SK-N-SH (cell line): ENCODE data around the gene MDK. TPM values are rescaled to one million over a fixed set of nuclear protein-coding genes. Genes with fewer than 3 reads are reported as not detected.

Experiments used
- CTCF ChIA-PET: fragments of 300-600, 350-600 bp; formaldehyde crosslinking; extraction: SDS; loops from one replicate; lab custom pipeline; 2021; lab: Yijun Ruan, JAX
- POLR2A ChIA-PET: fragments of 350-600 bp; sonication (Branson Sonifier 250); formaldehyde crosslinking; extraction: SDS; loops from one replicate; lab custom pipeline; 2020; ENCODE audit warnings: antibody characterized with exemption, inconsistent platforms; lab: Yijun Ruan, JAX
- DNase-seq: peaks from one replicate; pipeline ENCODE4 v3.0.0; 2012
- H2AFZ ChIP-seq: fragments of 200-600 bp; sonication (generic); 2 replicates; pipeline ENCODE4 v1.8.1; 2016; ENCODE audit warnings: antibody characterized with exemption, mild to moderate bottlenecking, low read depth
- H3F3A ChIP-seq: fragments of 200-600 bp; sonication (generic); replicated peaks from 2 replicates; pipeline ENCODE3; 2016; ENCODE audit warnings: antibody characterized with exemption, mild to moderate bottlenecking; ENCODE audit not compliant: insufficient read depth
- H3K27ac ChIP-seq, 2 experiments: fragments of 200-500 bp in 1 of 2; fragments of 200-600 bp in 1 of 2; sonication (Bioruptor generic) in 1 of 2; sonication (generic), shearing (Covaris generic) in 1 of 2; 2 replicates each; pipeline versions ENCODE4 v1.5.1 to v1.6.1; 2014 to 2016; ENCODE audit warnings: low read depth in 2 of 2, inconsistent platforms in 1 of 2, low read length in 1 of 2, mild to moderate bottlenecking in 1 of 2, mixed read lengths in 1 of 2
- H3K27me3 ChIP-seq: fragments of 200-600 bp; sonication (generic), shearing (Covaris generic); 2 replicates; pipeline ENCODE4 v1.6.1; 2016; ENCODE audit warnings: mixed run types; ENCODE audit not compliant: insufficient read depth
- H3K36me3 ChIP-seq, 2 experiments: fragments of 200-500 bp in 1 of 2; fragments of 200-600 bp in 1 of 2; sonication (Bioruptor generic) in 1 of 2; sonication (generic) in 1 of 2; replicated peaks in 1 of 2; 2 replicates each; pipeline versions ENCODE3 to v1.5.1; 2014 to 2016; ENCODE audit warnings: low read length in 1 of 2, mild to moderate bottlenecking in 1 of 2; ENCODE audit not compliant: insufficient read depth in 2 of 2, control insufficient read depth in 1 of 2
- H3K4me1 ChIP-seq, 2 experiments: fragments of 200-500 bp in 1 of 2; fragments of 200-600 bp in 1 of 2; sonication (Bioruptor generic) in 1 of 2; sonication (generic), shearing (Covaris generic) in 1 of 2; 2 replicates each; pipeline versions ENCODE4 v1.5.1 to v1.6.1; 2014 to 2016; ENCODE audit warnings: low read depth in 1 of 2, low read length in 1 of 2, mixed run types in 1 of 2; ENCODE audit not compliant: insufficient read depth in 2 of 2, control insufficient read depth in 1 of 2
- H3K4me2 ChIP-seq: fragments of 200-600 bp; sonication (generic), shearing (Covaris generic); 2 replicates; pipeline ENCODE4 v1.6.1; 2017; ENCODE audit warnings: mixed run types
- H3K4me3 ChIP-seq, 2 experiments: fragments of 200-500 bp in 1 of 2; fragments of 200-600 bp in 1 of 2; sonication (Bioruptor generic) in 1 of 2; sonication (generic), shearing (Covaris generic) in 1 of 2; 2 replicates each; pipeline versions ENCODE4 v1.5.1 to v1.8.1; 2014 to 2016; ENCODE audit warnings: low read depth in 2 of 2, inconsistent platforms in 1 of 2, low read length in 1 of 2, mild to moderate bottlenecking in 1 of 2, mixed read lengths in 1 of 2, moderate library complexity in 1 of 2
- H3K79me2 ChIP-seq: fragments of 200-600 bp; sonication (generic); 2 replicates; pipeline ENCODE4 v1.8.1; 2017; ENCODE audit warnings: mild to moderate bottlenecking; ENCODE audit not compliant: insufficient read depth
- H3K9ac ChIP-seq: fragments of 200-600 bp; sonication (generic); 2 replicates; pipeline ENCODE4 v1.6.1; 2017; ENCODE audit warnings: mixed run types
- H3K9me2 ChIP-seq: fragments of 200-600 bp; sonication (generic); 2 replicates; pipeline ENCODE4 v1.6.1; 2017; ENCODE audit warnings: mixed run types
- H3K9me3 ChIP-seq: fragments of 200-600 bp; sonication (generic); 2 replicates; pipeline ENCODE4 v1.6.1; 2017; ENCODE audit warnings: mixed run types, mild to moderate bottlenecking, moderate library complexity
- H4K20me1 ChIP-seq: fragments of 200-600 bp; sonication (generic); 2 replicates; pipeline ENCODE4 v1.6.1; 2017; ENCODE audit warnings: mild to moderate bottlenecking, mixed run types; ENCODE audit not compliant: insufficient read depth
- CHD2 ChIP-seq: fragments of 150-350 bp; IDR thresholded peaks from 2 replicates; pipeline ENCODE4 v1.6.1; 2018; ENCODE audit warnings: low read length; ENCODE audit not compliant: partially characterized antibody
- ELF1 ChIP-seq: IDR thresholded peaks from 2 replicates; pipeline ENCODE4 v1.4.0; 2012
- FOXJ3 ChIP-seq: sonication (generic); formaldehyde crosslinking; IDR thresholded peaks from 2 replicates; pipeline ENCODE4 v1.5.1; 2020; ENCODE audit warnings: mild to moderate bottlenecking, missing genetic modification reagents
- FOXM1 ChIP-seq: IDR thresholded peaks from 2 replicates; pipeline ENCODE4 v1.4.0; 2012; ENCODE audit warnings: low read depth, mild to moderate bottlenecking
- GATA2 ChIP-seq: sonication (generic); formaldehyde crosslinking; IDR thresholded peaks from 2 replicates; pipeline ENCODE4 v1.5.0; 2020; ENCODE audit warnings: mild to moderate bottlenecking, missing genetic modification reagents
- IRF3 ChIP-seq: fragments of 150-350 bp; IDR thresholded peaks from 2 replicates; pipeline ENCODE4 v1.6.1; 2016; ENCODE audit warnings: mild to moderate bottlenecking, low read depth, low read length
- MAX ChIP-seq: IDR thresholded peaks from 2 replicates; pipeline ENCODE4 v1.4.0; 2012; ENCODE audit warnings: low read depth
- POLR2AphosphoS5 ChIP-seq: IDR thresholded peaks from 2 replicates; pipeline ENCODE4 v1.6.1; 2012; ENCODE audit warnings: low read depth, low read length
- RAD21 ChIP-seq: IDR thresholded peaks from 2 replicates; pipeline ENCODE4 v1.6.1; 2012; ENCODE audit warnings: mild to moderate bottlenecking, low read length
- RCOR1 ChIP-seq: fragments of 150-350 bp; IDR thresholded peaks from 2 replicates; pipeline ENCODE4 v1.6.1; 2017; ENCODE audit warnings: antibody characterized with exemption, low read length
- REST ChIP-seq: IDR thresholded peaks from 2 replicates; pipeline ENCODE4 v1.6.1; 2012; ENCODE audit warnings: mild to moderate bottlenecking, low read depth, low read length, moderate library complexity
- RXRA ChIP-seq: IDR thresholded peaks from 2 replicates; pipeline ENCODE4 v1.4.0; 2012; ENCODE audit warnings: low read depth, mild to moderate bottlenecking, borderline replicate concordance
- SIN3A ChIP-seq: IDR thresholded peaks from 2 replicates; pipeline ENCODE4 v1.6.1; 2012; ENCODE audit warnings: low read depth, mild to moderate bottlenecking, low read length, moderate library complexity, borderline replicate concordance
- SMC3 ChIP-seq: IDR thresholded peaks from 2 replicates; pipeline ENCODE4 v1.6.1; 2012; ENCODE audit warnings: low read depth, low read length, improper control_type of control experiment
- TAF1 ChIP-seq: IDR thresholded peaks from 2 replicates; pipeline ENCODE4 v1.6.1; 2012; ENCODE audit warnings: low read depth, mild to moderate bottlenecking, low read length, moderate library complexity, borderline replicate concordance
- WGBS: methylation state at CpG from one replicate; pipeline ENCODE4 v1.1.6; 2017; ENCODE audit warnings: low lambda C conversion rate; 5-methylcytosine and 5-hydroxymethylcytosine counted together
- polyA plus RNA-seq, 3 experiments: library from polyadenylated mRNA; depleted of rRNA; stranded (reverse); fragments of >200 nt; gene quantifications; 2 replicates each; pipeline ENCODE4 v1.2.3, GENCODE V29; 2012

Gene MDK
- polyA plus RNA-seq, 1 of the 3 experiments (the other 2 are of a cell fraction): 2,395 TPM

GRCh38 chr11:46333394-46333947, 48.0 kb upstream of the MDK start (continued):
- TF ChIP-seq REST (no peak), RXRA (no peak), FOXM1 (no peak), GATA2 (no peak)
- TF ChIP-seq, all 33 proteins: peak for 0

GRCh38 chr11:46334211-46334610, 47.3 kb upstream of the MDK start:
- Histone ChIP-seq H3K4me3 (no peak overlapping the region), H3K27ac (no peak overlapping the region), H3K9ac (no peak overlapping the region), H3K4me2 (no peak overlapping the region), H2AFZ (no peak overlapping the region), H3K79me2 (no peaks in the 10 kb centered on the region), H3K27me3 (peaks cover 10% of the 10 kb centered on the region), H3K36me3 (no peaks in the 10 kb centered on the region), H3F3A (no peaks in the 10 kb centered on the region), H3K9me3 (no peaks in the 10 kb centered on the region), H3K9me2 (no peaks in the 10 kb centered on the region), H3K4me1 (peaks cover 11 to 23% of the 10 kb centered on the region in 2 experiments; a peak in 3 of 4 replicates), H4K20me1 (no peaks in the 10 kb centered on the region)
- ChIA-PET CTCF (interaction anchor here (1.6 to 2.8 kb wide), 4 partner anchors 13 to 94 kb away, joined by 6 to 12 read pairs (median 8); partner anchors contain the start of gene DGKZ), POLR2A (no interaction called here)
- WGBS: 80% methylated on average over 2 of the region's 3 CpGs
- no peak for DNase-seq
- TF ChIP-seq TAF1: no peak
- no peak for TF ChIP-seq SMC3

- Histone ChIP-seq H3K27me3 (peaks cover 10% of the 10 kb centered on the region), H3K9me2 (no peaks in the 10 kb centered on the region), H3K4me2 (no peak overlapping the region), H3K4me1 (peaks cover 11 to 27% of the 10 kb centered on the region in 2 experiments; a peak in 3 of 4 replicates), H3F3A (no peaks in the 10 kb centered on the region), H4K20me1 (no peaks in the 10 kb centered on the region), H3K9ac (no peak overlapping the region), H3K36me3 (no peaks in the 10 kb centered on the region), H3K4me3 (no peak overlapping the region), H2AFZ (no peak overlapping the region), H3K79me2 (no peaks in the 10 kb centered on the region), H3K9me3 (no peaks in the 10 kb centered on the region), H3K27ac (no peak overlapping the region)
- POLR2A ChIA-PET: no interaction called here
- 94% methylated on average over 6 of the region's 6 CpGs for WGBS
- no peak for DNase-seq
- TF ChIP-seq POLR2AphosphoS5 (no peak), CHD2 (no peak), FOXM1 (no peak), RXRA (no peak), RCOR1 (no peak), IRF3 (no peak), SIN3A (no peak), FOXJ3 (CRISPR knock-in tag) (no peak), SMC3 (no peak), ELF1 (no peak), MAX (no peak), RAD21 (no peak)
- CTCF ChIA-PET: interaction anchor here (0.9 to 3.7 kb wide), 4 partner anchors 14 to 48 kb away, joined by 4 to 11 read pairs (median 5); no protein-coding TSS in a partner anchor
Measured at GRCh38 chr11:46335271-46335670, 46.2 kb upstream of the MDK start.
